ENCODE results near the gene FBLN2. TPM values are rescaled to one million over a fixed set of nuclear protein-coding genes. Genes with fewer than 3 reads are reported as not detected.

FBLN2 gene
- total RNA-seq, 4 donors from 2014 or later: 85.9 to 187 (median 117) TPM

DNA sequence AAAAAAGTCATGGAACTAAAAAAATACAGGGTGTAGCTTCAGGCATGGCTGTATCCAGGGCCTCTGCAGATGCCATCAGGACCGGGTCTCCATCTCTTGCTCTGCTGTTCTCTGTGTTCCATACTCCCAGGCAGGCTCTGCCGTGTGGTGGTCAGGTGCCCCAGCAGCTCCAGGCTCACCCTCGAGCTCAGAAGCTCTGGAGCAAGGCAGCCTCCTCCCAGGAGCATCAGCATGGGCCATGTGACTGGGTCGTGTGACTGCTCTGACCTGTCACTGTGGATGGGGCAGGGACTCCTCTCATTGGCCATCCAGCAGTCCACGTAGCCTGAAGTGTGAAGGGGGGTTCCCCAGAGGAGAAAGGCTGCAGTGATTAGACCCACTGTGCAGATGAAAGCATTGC lies 8.5 kb downstream of the FBLN2 start:
- peak overlapping the region in 2 of 4 donors; percentile 24 to 42 for H3K27ac ChIP-seq
- peaks cover 0 to 60% (median 10%) of the 10 kb centered on the region in 3 donors for H3K4me1 ChIP-seq
- H3K4me3 ChIP-seq: no peak overlapping the region
- TF ChIP-seq POLR2AphosphoS5 (IDR thresholded peaks at IDR 0.05) (no peak), POLR2A (IDR thresholded peaks at IDR 0.05) (no peak), EP300 (IDR thresholded peaks at IDR 0.05) (no peak)
- TF ChIP-seq, protein P1, sequence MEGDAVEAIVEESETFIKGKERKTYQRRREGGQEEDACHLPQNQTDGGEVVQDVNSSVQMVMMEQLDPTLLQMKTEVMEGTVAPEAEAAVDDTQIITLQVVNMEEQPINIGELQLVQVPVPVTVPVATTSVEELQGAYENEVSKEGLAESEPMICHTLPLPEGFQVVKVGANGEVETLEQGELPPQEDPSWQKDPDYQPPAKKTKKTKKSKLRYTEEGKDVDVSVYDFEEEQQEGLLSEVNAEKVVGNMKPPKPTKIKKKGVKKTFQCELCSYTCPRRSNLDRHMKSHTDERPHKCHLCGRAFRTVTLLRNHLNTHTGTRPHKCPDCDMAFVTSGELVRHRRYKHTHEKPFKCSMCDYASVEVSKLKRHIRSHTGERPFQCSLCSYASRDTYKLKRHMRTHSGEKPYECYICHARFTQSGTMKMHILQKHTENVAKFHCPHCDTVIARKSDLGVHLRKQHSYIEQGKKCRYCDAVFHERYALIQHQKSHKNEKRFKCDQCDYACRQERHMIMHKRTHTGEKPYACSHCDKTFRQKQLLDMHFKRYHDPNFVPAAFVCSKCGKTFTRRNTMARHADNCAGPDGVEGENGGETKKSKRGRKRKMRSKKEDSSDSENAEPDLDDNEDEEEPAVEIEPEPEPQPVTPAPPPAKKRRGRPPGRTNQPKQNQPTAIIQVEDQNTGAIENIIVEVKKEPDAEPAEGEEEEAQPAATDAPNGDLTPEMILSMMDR (IDR thresholded peaks at IDR 0.05): no peak
- peak; percentile 25 for ATAC-seq
- WGBS, 2 donors (ENCODE audit: low coverage in 1 of 2): no CpG with 5 or more reads among the region's 5 CpGs
- H3K9me3 ChIP-seq: no peaks in the 10 kb centered on the region
- no peaks in the 10 kb centered on the region for H3K36me3 ChIP-seq
- H3K27me3 ChIP-seq: peaks cover 17% of the 10 kb centered on the region

DNA sequence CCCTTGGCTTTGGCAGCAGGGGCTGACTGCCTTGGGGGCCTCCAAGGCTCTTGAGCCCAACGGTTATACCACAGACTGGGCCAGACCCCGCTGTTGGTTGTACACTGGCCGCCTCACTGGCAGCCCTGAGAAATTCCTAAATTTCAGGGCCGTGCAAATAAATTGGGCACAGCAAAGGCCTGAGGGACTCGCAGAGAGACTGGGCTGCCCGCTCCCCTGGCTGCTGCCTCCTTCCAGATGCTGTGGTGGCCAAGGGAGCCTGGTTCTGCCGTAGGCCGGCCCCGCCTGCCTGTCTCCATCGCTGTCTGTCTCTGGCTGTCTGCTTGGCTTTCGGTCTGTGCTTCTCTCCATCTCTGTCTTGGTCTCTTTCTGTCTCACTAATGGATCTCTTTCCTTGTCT lies 9.0 kb downstream of the FBLN2 start:
- H3K4me3 ChIP-seq: no peak overlapping the region
- peaks cover 0 to 55% (median 8%) of the 10 kb centered on the region in 3 donors for H3K4me1 ChIP-seq
- H3K27me3 ChIP-seq: peaks cover 12% of the 10 kb centered on the region
- peak overlapping the region in 2 of 4 donors; percentile 24 to 42 for H3K27ac ChIP-seq
- no peaks in the 10 kb centered on the region for H3K9me3 ChIP-seq
- H3K36me3 ChIP-seq: no peaks in the 10 kb centered on the region
- TF ChIP-seq, protein P1 (IDR thresholded peaks at IDR 0.05): no peak
- TF ChIP-seq POLR2A (IDR thresholded peaks at IDR 0.05) (no peak), EP300 (IDR thresholded peaks at IDR 0.05) (no peak), POLR2AphosphoS5 (IDR thresholded peaks at IDR 0.05) (no peak)
- ATAC-seq: no peak
- WGBS, 2 donors (ENCODE audit: low coverage in 1 of 2): no CpG with 5 or more reads among the region's 11 CpGs

DNA sequence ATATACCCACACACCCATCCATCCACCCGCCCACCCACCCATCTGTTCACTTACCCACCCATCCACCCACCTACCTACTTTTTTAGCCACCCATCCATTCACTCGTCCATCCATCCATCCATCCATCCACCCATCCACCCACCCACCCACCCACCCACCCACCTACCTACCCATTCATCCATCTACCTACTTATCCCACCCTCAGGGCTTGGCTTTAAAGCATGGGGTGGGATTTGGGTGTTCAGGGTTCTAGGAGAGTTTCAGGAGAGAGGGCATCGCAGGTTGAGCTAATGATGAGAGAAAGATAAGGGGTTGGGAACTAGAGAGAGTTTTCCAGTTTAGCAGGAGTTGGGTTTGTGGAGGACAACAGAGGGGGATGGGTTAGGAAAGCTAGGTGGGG lies 9.7 kb downstream of the FBLN2 start:
- Histone ChIP-seq H3K4me1 (peaks cover 0 to 47% (median 8%) of the 10 kb centered on the region in 3 donors), H3K27me3 (peaks cover 6% of the 10 kb centered on the region), H3K9me3 (no peaks in the 10 kb centered on the region), H3K36me3 (no peaks in the 10 kb centered on the region), H3K4me3 (no peak overlapping the region), H3K27ac (peak overlapping the region in 1 of 4 donors; percentile 42)
- TF ChIP-seq, protein P1 (IDR thresholded peaks at IDR 0.05): no peak
- TF ChIP-seq POLR2AphosphoS5 (IDR thresholded peaks at IDR 0.05) (no peak), POLR2A (IDR thresholded peaks at IDR 0.05) (no peak), EP300 (IDR thresholded peaks at IDR 0.05) (no peak)
- no peak for ATAC-seq
- 85% methylated on average over 2 of the region's 3 CpGs; no CpG with 5 or more reads in 1 of the 2 donors for WGBS, 2 donors (ENCODE audit: low coverage in 1 of 2)

DNA sequence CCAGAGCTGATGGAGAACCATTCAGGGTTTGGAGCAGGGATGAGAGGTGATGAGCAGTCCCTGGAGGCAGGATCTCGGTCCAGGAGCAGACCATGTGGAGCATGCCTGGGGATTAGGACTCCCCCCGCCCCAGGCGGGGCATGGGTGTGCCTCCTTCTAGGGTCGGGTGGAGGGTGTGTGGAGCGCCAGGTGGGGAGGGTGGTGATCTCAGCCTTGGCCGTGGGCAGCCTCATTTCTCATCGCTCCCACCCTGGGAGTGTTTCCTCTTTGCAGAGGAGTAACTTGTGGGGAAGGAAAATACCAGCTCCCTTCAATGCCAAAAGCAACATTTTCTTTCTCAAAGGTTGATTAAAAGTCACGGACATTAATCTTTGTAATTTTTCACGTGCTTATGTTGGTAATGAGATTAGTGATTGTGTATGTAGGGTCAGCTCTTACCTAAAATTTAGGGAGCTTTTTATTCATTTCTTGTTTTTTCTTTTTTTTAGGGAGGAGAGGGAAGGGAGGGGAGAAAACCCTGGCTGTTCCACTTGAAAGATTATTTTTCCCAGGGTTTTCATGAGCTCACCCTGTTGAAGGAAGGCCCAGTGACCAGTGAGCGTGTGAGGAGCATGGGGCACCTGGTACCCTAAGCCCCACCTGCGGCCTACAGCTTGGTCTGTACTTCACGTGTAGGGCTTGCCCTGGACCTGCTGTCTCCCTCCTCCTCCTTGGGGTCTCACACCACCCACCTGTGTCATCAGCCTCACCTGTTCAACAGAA lies 11.0 kb downstream of the FBLN2 start:
- 42 to 56% methylated on average over 6 to 7 of the region's 12 CpGs for WGBS, 2 donors (ENCODE audit: low coverage in 1 of 2)
- peak overlapping the region in 3 of 4 donors; percentile 48 to 70 (median 52) for H3K27ac ChIP-seq

More for the DNA sequence above, 11.0 kb downstream of the FBLN2 start:
- H3K27me3 ChIP-seq: no peaks in the 10 kb centered on the region
- TF ChIP-seq POLR2A (IDR thresholded peaks at IDR 0.05) (no peak), EP300 (IDR thresholded peaks at IDR 0.05) (no peak), POLR2AphosphoS5 (IDR thresholded peaks at IDR 0.05) (no peak)
- TF ChIP-seq, protein P1 (IDR thresholded peaks at IDR 0.05): no peak
- H3K4me3 ChIP-seq: no peak overlapping the region
- H3K9me3 ChIP-seq: no peaks in the 10 kb centered on the region
- no peaks in the 10 kb centered on the region for H3K36me3 ChIP-seq
- ATAC-seq: peak; percentile 69
- H3K4me1 ChIP-seq: peaks cover 0 to 41% (median 5%) of the 10 kb centered on the region in 3 donors

Measured in gastroesophageal sphincter (tissue), 4 donors.